HUES48 (cell line): ENCODE results near the gene TMEM256.
"Not testable (repeated sequence)": the region's sequence is repeated elsewhere in the genome, so short reads cannot be mapped to it uniquely, and the experiment has no call there.

Source experiments
- H3K27ac ChIP-seq: one replicate; pipeline ENCODE4 v1.7.0; 2013; ENCODE audit warnings: low read depth, low read length, inconsistent platforms
- H3K27me3 ChIP-seq: 2 replicates; pipeline ENCODE4 v1.6.1; 2013; ENCODE audit warnings: mild to moderate bottlenecking, low read length; ENCODE audit not compliant: control insufficient read depth, insufficient read depth
- H3K36me3 ChIP-seq: 2 replicates; pipeline ENCODE4 v1.6.1; 2013; ENCODE audit warnings: low read length; ENCODE audit not compliant: control insufficient read depth, insufficient read depth
- H3K4me1 ChIP-seq: 2 replicates; pipeline ENCODE4 v1.6.1; 2013; ENCODE audit warnings: mild to moderate bottlenecking, low read length; ENCODE audit not compliant: control insufficient read depth, insufficient read depth
- H3K4me3 ChIP-seq: 2 replicates; pipeline ENCODE4 v1.5.1; 2013; ENCODE audit warnings: mild to moderate bottlenecking, low read depth, low read length
- H3K9ac ChIP-seq: 2 replicates; pipeline ENCODE4 v1.6.1; 2013; ENCODE audit warnings: mild to moderate bottlenecking, low read depth, low read length, moderate library complexity
- H3K9me3 ChIP-seq: 2 replicates; pipeline ENCODE4 v1.6.1; 2013; ENCODE audit warnings: low read length; ENCODE audit not compliant: control insufficient read depth, insufficient read depth

Gene TMEM256

GRCh38 chr17:7380855-7381683 lies 22.8 kb downstream of the TMEM256 start, which contains the start of gene TNK1:
TNK1 (plus strand) TSS chr17:7381089; CDS start chr17:7382927, 1,838 bp downstream.
- Histone ChIP-seq H3K4me1 (peaks cover 12% of the 10 kb centered on the region; the same call in 1 of the 2 replicates), H3K4me3 (peak within 1 kb of the TSS; percentile 59), H3K36me3 (no peaks in the 10 kb centered on the region), H3K9ac (no peak within 1 kb of the TSS), H3K27ac (no peak within 1 kb of the TSS), H3K27me3 (peaks cover 45% of the 10 kb centered on the region), H3K9me3 (no peaks in the 10 kb centered on the region)

GRCh38 chr17:7380321-7380720 lies 23.6 kb downstream of the TMEM256 start:
- H3K9me3 ChIP-seq: no peaks in the 10 kb centered on the region
- no peak overlapping the region for H3K9ac ChIP-seq
- no peak overlapping the region for H3K27ac ChIP-seq
- H3K4me3 ChIP-seq: peak overlapping the region; percentile 59
- peaks cover 45% of the 10 kb centered on the region for H3K27me3 ChIP-seq
- H3K4me1 ChIP-seq: peaks cover 12% of the 10 kb centered on the region; the same call in 1 of the 2 replicates
- H3K36me3 ChIP-seq: no peaks in the 10 kb centered on the region

GRCh38 chr17:7379134-7379533 lies 24.8 kb downstream of the TMEM256 start:
- H3K36me3 ChIP-seq: no peaks in the 10 kb centered on the region
- peaks cover 5% of the 10 kb centered on the region; the same call in 1 of the 2 replicates for H3K4me1 ChIP-seq
- peaks cover 45% of the 10 kb centered on the region for H3K27me3 ChIP-seq
- H3K27ac ChIP-seq: no peak overlapping the region
- no peaks in the 10 kb centered on the region for H3K9me3 ChIP-seq
- no peak overlapping the region for H3K4me3 ChIP-seq
- no peak overlapping the region for H3K9ac ChIP-seq

GRCh38 chr17:7374353-7374752 lies 29.5 kb downstream of the TMEM256 start:
- no peaks in the 10 kb centered on the region for H3K36me3 ChIP-seq
- peaks cover 3% of the 10 kb centered on the region; the same call in 1 of the 2 replicates for H3K27me3 ChIP-seq
- no peaks in the 10 kb centered on the region for H3K9me3 ChIP-seq
- no peaks in the 10 kb centered on the region for H3K4me1 ChIP-seq
- no peak overlapping the region for H3K27ac ChIP-seq
- no peak overlapping the region for H3K9ac ChIP-seq
- no peak overlapping the region for H3K4me3 ChIP-seq

GRCh38 chr17:7370853-7371252 lies 33.0 kb downstream of the TMEM256 start:
- Histone ChIP-seq H3K27ac (no peak overlapping the region), H3K4me1 (peaks cover 4% of the 10 kb centered on the region), H3K27me3 (no peaks in the 10 kb centered on the region), H3K4me3 (no peak overlapping the region), H3K36me3 (no peaks in the 10 kb centered on the region), H3K9me3 (no peaks in the 10 kb centered on the region), H3K9ac (no peak overlapping the region)

GRCh38 chr17:7369825-7370224 lies 34.1 kb downstream of the TMEM256 start:
- no peak overlapping the region for H3K27ac ChIP-seq
- H3K4me1 ChIP-seq: peaks cover 4% of the 10 kb centered on the region
- no peaks in the 10 kb centered on the region for H3K36me3 ChIP-seq
- H3K4me3 ChIP-seq: no peak overlapping the region
- H3K27me3 ChIP-seq: no peaks in the 10 kb centered on the region
- H3K9ac ChIP-seq: no peak overlapping the region
- H3K9me3 ChIP-seq: no peaks in the 10 kb centered on the region

DNA sequence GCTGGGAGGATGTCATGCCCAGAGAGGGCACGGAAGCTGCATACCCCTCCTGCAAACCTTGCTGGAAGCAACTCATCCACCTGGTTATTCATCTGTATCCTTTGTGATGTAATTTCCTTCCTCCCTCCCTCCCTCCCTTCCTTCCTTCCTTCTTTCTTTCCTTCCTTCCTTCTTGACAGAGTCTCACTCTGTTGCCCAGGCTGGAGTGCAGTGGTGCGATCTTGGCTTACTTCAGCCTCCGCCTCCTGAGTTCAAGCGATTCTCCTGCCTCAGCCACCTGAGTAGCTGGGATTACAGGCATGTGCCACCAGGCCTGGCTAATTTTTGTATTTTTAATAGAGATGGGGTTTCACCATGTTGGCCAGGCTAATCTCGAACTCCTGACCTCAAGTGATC lies 35.3 kb downstream of the TMEM256 start:
- not testable (repeated sequence) for H3K36me3 ChIP-seq, H3K9ac ChIP-seq, H3K4me1 ChIP-seq, H3K27ac ChIP-seq, H3K9me3 ChIP-seq, H3K27me3 ChIP-seq, H3K4me3 ChIP-seq

DNA sequence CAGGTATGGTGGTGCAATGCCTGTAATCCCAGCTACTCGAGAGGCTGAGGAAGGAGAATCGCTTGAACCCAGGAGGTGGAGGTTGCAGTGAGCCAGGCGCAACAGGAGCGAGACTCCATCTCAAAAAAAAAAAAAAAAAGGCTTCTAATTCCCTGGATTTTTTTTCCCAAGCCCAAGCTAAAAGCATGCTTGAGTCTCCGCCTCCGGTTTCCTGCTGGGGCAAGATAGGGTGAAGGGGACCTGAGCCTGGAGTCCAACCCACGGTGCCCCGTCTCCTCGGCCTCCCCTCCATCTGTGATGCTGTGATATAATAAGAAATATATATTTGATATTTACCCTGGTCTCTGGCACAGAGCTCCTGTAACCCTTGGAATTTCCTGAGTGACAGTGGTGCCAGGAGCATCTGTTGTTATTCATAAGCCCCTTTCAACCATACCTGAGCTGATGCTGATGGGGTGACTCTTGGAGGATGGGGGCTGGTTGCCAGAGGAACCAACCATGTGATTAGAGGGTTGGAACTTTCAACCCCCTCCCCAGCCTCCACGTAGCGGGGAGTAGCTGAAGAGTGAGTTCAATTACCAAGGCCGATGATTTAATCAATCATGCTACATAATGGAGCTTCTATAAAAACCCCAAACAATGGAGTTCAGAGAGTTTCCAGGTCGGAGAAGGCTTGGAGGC lies 35.8 kb downstream of the TMEM256 start:
- Histone ChIP-seq H3K4me1 (peaks cover 4% of the 10 kb centered on the region), H3K4me3 (no peak overlapping the region), H3K27me3 (no peaks in the 10 kb centered on the region), H3K9me3 (no peaks in the 10 kb centered on the region), H3K36me3 (no peaks in the 10 kb centered on the region), H3K27ac (no peak overlapping the region), H3K9ac (no peak overlapping the region)

GRCh38 chr17:7367083-7367482 lies 36.8 kb downstream of the TMEM256 start:
- Histone ChIP-seq H3K27ac (no peak overlapping the region), H3K27me3 (no peaks in the 10 kb centered on the region), H3K9ac (no peak overlapping the region), H3K36me3 (no peaks in the 10 kb centered on the region), H3K9me3 (no peaks in the 10 kb centered on the region), H3K4me1 (peaks cover 4% of the 10 kb centered on the region), H3K4me3 (no peak overlapping the region)

- not testable (repeated sequence) for H3K4me1 ChIP-seq, H3K36me3 ChIP-seq, H3K9me3 ChIP-seq, H3K27me3 ChIP-seq, H3K27ac ChIP-seq, H3K4me3 ChIP-seq, H3K9ac ChIP-seq
These were observed 37.9 kb downstream of the TMEM256 start for GRCh38 chr17:7365963-7366362.

DNA sequence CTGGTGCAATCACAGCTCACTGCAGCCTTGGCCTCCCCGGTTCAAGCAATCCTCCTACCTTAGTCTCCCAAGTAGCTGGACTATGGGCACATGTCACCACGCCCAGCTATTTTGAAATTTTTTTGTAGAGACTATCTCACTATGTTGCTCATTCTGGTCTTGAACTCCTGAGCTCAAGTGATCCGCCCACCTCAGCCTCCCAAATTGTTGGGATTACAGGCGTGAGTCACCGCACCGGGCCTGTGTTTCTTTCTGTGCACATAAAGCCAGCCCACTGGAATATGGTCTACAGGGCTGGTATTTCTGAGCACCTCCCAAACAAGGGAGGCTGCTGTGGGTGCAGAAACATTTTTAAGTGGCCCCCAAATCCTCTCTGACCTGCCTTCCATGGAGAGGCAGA lies 40.6 kb downstream of the TMEM256 start:
- H3K27ac ChIP-seq: no peak overlapping the region
- no peaks in the 10 kb centered on the region for H3K9me3 ChIP-seq
- no peak overlapping the region for H3K9ac ChIP-seq
- H3K4me3 ChIP-seq: no peak overlapping the region
- H3K4me1 ChIP-seq: peaks cover 2% of the 10 kb centered on the region
- H3K27me3 ChIP-seq: no peaks in the 10 kb centered on the region
- no peaks in the 10 kb centered on the region for H3K36me3 ChIP-seq
